SK-N-DZ (cell line): ENCODE results near the gene RGL2.

Experiments
- DNase-seq: peaks from one replicate; pipeline ENCODE4 v3.0.0-alpha.2; 2015; ENCODE audit warnings: low spot score

Gene RGL2

DNA sequence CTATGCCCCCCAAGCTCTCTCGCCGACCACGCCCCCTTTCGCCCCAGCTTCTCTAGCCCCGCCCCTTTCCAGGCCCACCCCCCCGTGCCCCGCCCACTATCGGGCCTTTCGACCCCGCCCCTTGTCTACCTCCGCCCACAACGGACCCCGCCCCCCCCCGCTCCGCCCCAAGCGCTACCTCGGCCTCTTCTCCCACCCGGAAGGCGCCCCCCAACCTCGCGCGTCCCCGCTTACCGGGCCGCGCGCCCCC, 18.6 kb upstream of the RGL2 start:
- no peak for DNase-seq

DNA sequence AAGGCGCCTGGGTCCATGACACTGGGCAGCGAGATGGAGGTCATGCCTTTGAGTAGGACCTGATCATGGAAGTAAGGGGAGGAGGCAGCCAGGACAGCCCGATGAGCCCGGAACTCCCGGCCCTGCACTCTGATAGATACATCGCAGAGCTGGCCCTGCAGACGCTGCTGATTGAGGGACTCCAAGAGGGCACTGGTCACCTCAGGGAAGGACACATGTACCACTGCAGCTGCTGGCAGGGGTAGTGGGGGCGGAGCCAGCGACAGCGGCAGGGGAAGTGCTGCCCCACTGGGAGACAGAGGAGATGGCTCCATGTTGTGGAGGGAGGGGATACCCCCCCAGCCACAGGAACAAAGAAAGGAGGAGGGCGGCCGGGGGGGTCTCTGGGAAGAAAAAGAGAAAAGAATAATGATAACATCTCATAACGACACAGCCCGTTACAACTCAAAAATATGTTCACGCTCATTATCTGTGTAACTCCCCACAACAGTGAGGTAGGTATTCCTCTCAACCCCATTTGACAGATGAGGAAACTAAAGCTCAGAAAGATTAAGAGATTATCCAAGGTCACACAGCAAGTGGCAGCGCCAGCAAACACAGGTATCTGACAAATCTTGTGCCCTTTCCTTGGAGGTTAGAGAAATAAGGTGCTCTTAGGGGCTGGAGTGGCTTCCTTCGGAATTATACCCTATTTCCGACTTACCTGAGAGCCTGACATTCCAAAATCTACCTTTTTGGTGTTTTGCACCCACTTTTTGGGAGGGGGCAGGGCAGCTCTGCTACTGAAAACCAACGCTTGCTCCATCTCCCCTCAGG, 18.1 kb upstream of the RGL2 start:
- no peak for DNase-seq

DNA sequence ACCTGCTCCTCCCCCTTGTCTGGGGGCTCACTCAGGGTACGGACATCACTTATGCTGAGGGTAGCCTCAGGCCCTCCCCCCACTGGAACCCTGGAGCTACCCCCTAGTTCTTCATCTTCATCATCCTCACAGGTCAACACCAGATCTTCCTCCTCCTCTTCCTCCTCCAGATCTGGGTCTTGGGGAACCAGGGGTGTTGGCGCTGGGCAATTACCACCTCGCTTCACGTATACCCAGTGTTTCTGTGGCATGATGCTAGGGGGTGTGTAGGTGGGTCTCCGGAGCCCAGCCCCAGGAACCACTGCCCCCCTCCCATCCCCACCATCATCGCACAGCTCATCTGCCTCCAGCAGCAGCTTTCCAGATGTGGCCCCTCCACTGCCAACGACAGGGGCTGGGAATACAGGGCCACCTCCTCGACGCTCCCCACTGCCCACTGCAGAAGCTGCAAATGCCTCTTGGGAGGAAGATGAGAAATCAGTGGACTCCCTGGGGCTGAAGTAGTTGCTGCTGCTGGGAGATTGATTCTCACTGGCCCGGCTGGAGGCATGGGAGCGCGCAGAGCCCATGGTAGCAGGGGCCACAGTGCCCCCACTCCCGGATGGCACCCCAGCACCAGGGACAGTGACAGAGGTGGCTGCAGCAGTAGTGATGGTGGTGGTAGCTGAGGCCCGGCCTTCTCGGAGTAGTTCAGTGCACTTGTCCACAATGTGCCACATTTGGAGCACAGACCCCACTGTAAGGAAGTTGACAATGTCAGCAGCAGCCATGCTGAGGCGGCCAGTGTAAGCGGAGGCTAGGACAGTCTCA, 17.3 kb upstream of the RGL2 start:
- no peak for DNase-seq

DNA sequence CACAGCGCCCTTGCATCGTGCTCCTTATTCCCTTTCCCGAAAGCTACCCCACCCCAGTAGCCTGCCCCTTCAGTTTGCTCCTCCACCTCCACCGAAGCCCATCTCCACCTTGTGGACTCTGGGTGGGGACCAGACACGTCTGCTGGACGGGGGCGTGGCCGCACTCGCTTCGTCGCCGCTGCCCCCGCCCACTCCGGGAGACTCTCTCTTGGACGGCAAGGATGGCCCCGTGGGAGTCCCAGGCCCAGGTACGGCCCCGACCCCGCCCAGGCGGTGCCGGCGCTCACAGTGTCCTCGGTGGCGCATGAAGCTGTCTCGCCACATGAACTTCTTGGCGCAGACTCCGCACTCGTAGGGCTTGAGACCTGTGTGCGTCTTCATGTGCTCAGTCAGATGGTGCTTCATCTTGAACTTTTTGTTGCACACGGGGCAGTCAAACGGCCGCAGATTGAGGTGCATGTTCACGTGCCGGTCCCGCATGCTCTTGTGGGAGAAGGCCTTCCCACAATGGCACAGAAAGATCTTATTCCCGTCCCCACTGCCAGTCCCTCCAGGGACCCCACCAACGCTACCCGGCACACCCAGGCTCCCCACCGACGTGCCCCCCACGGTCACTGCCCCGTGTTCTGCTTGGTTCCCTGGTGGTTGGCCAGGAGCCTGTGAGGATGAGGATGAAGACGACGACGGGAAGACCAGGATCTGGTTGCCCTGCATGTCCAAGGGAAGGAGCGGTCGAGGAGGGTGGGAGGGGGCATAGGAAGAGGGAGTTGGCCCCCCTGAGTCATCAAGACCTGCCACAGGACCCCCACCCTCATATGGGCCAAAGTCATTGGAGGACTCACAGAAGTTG, 16.4 kb upstream of the RGL2 start:
- DNase-seq = no peak

DNA sequence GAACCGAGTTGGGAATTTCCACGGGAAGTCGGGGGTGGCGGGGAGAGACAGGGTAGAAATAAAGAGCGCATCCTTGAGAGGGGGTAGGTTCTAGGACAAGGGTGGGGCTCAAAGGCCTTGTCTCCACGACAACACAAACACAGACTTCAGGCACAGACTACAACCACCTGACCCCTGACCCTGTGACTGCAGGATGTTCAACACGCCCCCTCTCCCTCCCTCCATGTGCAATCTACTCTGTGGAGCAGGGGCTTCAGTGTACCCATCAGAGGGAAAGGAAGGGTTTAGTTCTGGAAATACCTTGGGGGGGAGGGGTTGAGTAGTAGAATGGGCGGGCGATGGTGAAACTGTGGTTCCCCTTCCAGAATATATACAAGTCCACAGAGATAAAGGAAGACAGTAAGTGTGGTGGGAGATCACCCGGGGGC, 15.8 kb upstream of the RGL2 start:
- peak; percentile 31 for DNase-seq

DNA sequence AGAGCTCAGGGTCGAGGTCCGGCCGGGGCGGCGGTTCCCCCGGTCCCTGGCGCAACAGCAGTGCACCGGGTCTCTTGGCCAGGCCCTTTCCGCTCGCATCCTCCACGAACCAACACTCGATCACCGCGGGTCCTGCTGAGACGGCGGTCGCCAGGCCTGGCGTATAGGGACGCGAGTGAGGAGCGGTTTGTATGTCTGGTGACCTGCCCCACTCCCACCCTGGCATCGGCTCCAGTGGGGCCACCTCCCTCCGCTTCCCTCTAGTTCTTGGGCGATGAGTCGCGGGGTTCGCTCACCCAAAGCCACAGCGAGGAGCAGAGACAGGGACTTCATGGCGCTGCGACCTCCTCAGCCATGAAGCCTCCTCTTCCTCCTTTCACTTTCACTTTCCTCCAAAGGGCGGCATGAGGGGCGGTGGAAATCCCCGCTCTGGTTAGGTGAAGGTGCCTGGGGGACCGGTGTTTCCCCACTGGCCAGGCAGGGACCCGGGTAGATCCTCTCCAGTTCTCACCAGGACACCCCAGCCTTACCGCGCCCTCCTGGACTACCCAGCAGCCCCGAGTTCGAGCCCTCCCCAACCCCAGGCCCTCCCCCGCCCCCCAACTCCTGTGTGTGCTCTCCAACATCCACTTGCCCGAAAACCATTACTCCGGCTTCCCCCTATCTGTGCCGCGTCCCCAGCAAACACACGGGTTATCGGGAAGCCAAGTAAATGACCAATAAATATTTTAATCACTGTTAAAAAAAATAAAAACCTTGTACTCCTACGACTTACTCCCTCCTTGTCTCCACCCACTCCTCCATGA, 15.2 kb upstream of the RGL2 start, which contains the start of gene TAPBP:
TSS of gene TAPBP (minus strand) at position 370 of the 806 bp plus-strand sequence. CDS start at position 333, 37 bp downstream.
- DNase-seq = no peak

DNA sequence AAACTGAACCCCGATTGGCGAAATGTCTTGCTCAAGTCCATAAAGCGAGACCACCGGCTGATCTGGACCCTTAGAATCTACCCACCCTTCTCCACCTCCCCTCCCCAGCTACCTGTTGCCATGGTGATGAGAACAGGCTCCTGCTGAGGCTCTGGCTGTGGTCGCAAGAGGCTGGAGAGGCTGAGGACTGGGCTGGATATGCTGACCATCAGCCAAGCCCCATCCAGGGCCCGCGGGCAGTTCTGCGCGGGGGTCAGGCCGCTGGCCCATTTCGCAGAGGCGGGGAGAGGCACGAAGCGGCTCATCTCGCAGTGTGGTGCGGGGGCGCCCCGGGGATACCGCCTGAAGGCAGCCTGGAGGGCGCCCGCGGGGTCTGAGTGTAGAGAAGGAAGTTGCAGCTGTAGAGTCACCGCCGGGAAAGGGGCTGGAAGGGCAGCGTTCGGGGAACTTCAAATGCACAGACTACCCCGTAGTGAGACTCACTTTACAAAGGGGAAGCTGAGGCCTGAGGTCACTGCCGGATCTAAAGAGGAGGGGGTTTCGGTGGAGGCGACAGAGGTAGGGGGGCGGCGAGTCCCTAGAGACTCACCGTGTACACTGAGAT, 14.5 kb upstream of the RGL2 start:
- DNase-seq = peak; percentile 54

DNA sequence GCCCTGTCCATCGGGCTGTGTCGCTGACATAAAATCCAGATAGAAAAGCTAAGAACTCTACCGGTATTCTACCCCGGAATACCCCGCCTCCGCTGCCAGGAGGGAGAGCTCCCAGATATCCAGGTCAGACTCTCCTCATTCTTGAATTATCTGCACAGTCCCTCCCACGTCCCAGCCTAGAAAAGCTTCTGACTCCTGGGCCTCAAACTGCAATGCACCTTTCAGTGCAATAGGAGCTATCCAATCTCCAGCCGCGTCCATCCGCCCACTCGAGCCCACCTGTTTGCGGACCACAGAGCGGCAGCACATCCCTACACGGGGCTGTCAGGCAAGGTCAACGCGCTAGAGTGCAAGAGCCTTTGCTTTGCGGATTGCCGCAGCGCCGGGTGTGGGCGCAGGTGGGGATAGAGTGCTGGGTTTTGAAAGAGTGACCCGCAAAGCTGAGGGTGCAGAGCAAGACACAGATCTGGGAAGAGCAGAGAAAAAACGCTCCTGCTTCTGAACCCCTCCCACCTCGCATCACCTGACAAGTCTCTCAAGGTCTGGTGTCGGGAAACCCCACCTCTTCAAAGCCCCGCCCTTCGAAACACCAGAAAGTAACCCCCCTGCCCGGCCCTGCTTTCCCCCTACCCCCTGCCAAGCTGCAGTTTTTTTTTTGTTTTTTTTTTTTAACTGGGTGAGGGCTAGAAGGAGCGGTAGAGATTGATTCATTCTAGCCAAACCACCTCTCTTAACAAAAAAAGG, 13.8 kb upstream of the RGL2 start:
- peak; percentile 40 for DNase-seq

DNA sequence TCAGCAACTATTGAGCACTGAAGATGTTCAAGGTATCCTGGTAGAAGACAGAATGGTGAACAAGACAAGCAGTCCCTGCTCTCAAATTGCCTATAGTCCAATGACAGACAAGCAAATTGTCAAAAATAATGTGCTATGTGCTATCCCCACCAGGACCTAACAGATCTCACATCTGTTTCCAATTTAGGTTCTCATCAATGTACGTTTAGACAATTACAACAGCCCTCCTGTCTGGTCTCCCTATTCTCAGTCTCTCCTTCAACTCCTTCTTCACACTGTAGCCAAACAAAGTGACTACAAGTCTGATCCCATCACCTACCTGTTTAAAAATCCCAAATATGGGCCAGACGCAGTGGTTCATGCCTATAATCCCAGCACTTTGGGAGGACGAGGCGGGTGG, 7.6 kb upstream of the RGL2 start:
- DNase-seq = peak; percentile 52

DNA sequence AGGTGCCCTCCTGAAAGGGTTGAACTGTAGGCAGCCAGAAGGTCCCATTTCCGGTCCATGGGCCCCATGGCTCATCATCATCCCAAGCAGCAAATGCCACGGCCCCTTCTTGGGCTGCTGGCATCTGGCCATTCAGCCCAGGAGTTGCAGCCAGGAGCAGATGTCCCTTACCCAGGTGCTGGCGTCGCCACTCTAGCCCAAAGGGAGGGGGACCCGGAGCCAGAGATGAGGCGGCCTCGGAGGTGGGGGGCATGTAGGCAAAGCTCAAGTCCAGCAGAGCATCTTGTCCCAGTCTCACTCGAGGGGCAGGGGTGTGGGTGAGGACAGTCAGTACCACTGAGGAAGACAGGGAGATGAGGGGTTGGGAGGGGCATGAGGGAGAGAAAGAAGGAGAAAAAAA, 6.3 kb upstream of the RGL2 start:
- DNase-seq = no peak

DNA sequence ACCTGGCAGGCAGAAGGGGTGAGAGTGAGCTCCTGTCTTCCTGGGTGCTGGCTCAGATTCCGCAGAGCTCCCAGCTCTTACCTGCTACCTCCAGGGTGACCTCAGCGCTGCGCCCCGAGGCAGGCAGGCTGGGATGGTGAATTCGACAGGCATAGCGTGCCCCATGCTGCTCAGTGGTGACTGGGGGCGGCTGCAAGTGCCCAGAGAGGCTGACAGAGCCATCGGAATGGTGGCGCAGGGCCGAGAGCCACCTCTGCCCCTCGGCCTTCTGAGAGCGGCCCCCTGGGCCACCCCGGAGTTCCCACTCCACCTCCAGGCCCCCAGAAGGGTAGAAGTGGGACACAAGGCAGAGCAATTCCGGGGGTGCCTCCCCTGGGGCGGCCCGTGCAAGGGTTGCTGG, 5.5 kb upstream of the RGL2 start:
- DNase-seq = no peak

DNA sequence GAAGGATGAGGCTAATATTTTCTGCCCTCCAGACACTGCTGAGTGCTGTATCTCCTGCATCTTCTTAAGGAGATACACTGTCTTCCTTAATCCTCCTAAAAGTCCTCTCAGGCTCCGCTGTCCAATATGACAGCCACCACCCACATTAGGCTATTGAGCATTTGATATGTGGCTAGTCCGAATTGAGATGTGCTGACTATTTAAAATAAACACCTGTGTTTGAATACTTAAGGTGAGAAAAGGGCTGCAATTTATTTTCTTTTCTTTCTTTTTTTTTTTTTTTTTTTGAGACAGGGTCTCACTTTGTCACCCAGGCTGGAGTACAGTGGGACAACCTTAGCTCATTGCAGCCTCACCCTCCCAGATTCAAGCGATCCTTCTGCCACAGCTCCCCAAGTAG, 3.1 kb upstream of the RGL2 start:
- no peak for DNase-seq

DNA sequence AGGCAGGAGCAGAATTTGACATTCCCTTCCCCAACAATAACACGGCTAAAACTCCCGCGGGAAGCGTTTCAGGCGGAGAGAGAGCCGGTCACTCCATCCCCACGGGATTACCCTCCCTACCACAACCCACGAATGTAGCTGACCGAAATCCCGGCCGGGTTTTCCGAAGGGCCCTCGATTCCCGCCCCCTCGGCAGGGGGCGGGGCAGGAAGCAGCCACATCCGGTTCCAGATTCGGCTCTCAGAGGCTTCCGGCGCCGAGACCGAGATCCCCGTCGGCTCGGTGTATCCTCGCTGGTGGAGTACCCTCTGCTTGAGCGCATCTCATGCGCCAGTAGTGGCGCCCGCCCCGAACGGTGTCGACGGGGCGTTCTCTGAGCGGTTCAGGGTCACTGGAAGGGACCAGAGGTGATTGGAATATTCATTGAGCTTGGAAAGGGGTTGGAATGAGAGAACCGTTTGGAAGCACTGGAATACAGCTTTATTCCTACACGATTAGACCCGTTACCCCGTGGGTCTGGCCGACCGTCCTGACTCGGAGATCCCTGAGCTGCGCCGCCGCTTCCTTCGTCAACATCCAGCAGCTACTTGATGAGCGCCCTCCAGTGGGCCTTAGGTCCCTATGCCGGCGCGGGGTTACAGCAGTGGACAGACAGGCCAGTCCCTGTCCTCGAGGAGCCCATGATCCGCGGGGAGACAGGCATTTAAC, 649 bp upstream of the RGL2 start:
- DNase-seq = peak; percentile 94

DNA sequence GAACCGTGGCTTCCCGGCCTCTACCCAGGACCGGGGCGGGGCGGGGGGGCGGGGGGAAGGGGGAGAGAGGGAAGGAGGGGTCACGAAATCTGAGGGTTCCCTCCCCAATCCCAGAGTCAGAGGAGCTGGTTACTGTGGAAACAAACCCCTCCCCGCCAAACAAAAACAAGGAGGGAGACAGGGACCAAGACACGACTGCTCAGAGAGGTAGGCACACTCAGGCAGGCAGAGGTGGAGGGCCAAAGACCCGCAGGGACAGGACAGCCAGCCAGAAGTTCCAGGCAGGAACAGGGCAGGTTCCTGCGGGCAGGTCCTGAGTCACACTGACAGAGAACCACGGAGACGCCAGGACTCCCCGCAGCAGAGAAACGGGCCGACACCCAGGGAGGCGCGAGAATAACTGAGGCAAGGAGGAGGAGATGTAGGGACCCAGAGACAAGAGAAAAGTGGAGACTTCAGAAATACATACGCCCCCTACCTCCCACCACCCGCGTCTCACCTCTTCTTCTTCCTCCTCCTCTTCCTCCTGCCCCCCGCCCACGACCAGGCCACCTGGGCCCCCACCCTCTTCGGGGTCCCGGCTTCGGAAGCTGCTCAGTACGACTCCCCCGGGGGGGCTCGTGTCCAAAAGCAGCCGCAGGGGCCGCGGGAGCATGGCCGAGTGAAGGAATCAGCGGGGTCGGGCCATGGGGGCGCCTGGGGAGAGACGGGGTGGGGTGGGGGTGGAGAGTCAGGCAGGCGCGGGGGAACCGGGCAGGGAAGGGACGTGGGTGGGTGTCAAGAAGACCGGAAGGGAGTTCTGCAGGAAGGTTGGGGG, 578 bp downstream of the RGL2 start:
- peak; percentile 54 for DNase-seq

DNA sequence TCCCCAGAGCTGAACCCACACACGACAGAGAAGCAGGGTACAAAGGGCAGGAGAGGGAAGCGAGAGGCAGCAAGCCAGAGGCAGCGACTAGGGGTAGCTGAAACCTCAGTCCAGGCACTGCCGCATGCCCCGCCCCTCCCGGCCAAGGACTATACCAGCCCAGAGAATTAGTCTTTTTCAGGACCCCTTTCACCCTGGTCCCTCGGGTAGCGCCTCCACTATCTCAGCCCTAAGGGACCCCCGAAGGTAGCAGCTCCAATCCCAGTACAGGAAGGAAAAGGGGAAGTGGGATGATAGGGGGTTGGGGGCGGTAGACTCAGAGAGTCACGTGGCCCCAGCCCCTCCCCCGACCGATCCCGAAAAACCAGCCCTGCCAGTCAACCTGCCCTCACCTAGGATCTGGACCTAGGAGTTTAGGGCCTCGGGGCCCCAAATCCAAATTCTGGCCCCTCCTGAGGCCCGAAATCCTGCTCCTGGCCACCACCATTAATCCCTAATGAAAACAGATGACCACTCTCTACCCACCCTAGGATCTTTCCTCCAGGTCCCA, 1.3 kb downstream of the RGL2 start:
- no peak for DNase-seq

DNA sequence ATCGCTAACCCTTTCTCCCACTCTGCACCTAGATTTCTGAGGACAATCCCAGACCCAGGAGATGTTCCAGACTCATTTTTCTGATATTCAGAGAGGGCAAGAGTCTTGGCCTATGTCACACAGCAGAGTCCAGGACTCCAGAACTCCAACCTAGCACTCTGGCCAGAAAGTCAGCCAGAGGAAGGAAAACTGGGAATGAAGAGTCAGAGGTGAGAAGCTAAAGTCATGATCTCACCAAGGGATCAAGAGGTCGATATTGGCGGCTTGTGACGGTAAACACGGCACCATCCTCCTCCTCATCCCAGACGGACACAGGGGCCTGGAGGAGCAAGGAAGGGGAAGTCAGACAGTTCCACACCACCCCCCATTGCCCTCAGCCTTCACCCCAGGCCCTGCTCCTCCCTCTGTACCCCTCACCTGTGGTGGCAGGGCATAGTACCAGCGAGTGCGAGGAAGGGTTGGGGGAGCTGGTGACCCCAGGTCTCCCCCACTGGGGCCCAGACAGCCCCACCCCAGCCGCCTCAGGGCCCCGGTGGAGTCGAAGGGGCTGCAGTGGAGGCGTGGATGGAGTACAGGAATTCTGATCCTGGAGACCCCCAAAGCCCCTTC, 1.8 kb downstream of the RGL2 start:
- no peak for DNase-seq

DNA sequence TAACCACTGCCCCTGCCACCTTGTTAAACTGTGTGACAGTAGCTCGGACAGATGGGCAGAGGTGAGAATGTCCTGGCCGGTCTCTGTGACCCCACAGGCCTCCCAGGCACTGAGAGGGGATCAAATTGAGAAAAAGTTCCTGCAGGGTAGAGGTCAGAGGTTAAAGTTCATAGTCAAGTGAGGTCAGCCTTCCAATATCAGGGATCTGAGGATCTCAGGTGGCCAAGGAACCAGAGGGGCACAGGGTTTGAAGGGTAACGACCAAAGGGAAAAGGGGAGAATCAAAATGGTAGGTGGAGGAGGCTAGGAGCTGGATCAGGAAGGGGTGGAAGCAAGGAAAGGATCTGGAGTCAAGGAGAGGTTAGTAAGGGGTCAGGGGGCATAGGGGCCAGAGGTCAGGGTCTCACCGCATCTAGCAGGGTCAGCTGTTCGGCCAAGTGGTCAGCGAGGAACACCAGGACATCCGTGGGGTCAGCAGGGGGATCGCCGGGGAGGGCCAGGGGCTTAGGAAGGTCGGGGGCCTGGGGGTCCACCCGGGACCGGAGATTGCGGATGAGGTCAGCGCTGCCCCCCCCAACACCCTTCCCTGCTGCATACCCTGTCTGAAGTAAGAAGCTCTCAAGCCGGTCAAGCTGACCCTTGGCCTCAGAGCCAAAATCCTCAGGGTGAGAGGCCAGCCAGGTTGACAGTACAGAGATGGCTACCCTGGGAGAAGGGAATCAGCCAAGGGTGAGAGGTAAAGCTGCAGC, 2.9 kb downstream of the RGL2 start:
- no peak for DNase-seq
